ENCODE results near the gene IFITM10.
"Not testable (repeated sequence)": the region's sequence is repeated elsewhere in the genome, so short reads cannot be mapped to it uniquely, and the experiment has no call there.

Gene IFITM10

DNA sequence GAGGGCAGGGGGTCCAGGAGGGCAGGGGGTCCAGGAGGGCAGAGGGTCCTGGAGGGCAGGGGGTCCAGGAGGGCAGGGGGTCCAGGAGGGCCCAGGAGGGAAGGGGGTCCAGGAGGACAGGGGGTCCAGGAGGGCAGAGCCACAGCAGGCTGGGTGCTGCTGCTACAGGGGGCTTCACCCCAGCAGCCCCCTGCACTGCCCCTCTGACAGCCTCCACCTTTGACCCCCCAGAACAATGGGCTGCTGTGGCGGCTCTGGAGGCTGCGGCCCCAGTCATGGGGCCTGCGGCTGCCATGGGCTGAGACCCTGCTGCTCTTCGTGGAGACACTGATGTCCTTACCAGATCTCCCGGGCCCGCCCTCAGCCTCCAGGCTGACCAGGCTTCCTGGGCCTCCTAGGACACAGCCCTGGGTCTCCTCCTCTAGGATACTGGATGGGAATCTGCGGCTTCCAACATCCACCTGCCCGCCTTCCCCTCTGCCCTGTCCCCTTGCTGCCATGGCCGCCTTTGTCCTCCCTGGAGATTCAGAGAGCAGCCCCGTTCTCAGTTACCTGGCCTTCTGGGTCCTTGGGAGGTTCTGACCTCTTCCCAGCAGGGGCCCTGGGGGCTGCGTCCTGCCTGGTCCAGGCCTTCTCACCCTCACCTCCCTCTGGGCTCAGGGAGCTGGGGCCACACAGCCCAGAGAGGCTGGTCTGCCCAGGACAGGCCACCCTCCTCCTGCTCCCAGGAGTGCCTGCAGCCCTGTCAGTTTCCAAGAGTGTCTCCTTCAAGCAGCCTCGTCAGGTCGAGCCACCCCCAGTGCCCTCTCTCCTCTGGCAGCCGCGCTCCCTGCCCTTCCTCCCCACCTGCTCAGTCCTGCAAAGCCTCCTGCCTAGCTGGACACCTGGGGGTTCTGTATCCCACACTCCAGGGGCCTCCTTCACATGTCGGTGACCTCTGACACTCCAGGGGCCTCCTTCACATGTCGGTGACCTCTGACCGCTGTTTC is 65.2 kb downstream of the IFITM10 start:
- DNase-seq (ENCODE audit: low read depth); H3K4me3 ChIP-seq (ENCODE audit: low read length): not testable (repeated sequence)

GRCh38 chr11:1683904-1684572 is 66.4 kb downstream of the IFITM10 start:
- H3K4me3 ChIP-seq (ENCODE audit: low read length); DNase-seq (ENCODE audit: low read depth): not testable (repeated sequence)

- DNase-seq (ENCODE audit: low read depth); H3K4me3 ChIP-seq (ENCODE audit: low read length): not testable (repeated sequence)
These were observed 67.2 kb downstream of the IFITM10 start for GRCh38 chr11:1683216-1683615.
